ENCODE data around the gene MIF4GD. TPM values are rescaled to one million over a fixed set of nuclear protein-coding genes. Genes with fewer than 3 reads are reported as not detected.

The MIF4GD gene
- total RNA-seq, 1 experiment from 2014 or later, result 26.1 TPM

- Histone ChIP-seq H3K27ac (ENCODE audit: insufficient read length, low read depth, low read length) (no peak overlapping the region), H2AK5ac (ENCODE audit: insufficient read length, low read length) (no peak overlapping the region), H3K79me2 (ENCODE audit: insufficient read depth, low read length) (no peaks in the 10 kb centered on the region), H2BK12ac (ENCODE audit: insufficient read length, low read depth, low read length) (no peak overlapping the region), H3K18ac (ENCODE audit: insufficient read length, low read depth, low read length) (no peak overlapping the region), H3K9me3 (ENCODE audit: control insufficient read depth, low read depth, low read length) (no peaks in the 10 kb centered on the region), H4K91ac (ENCODE audit: insufficient read length, low read depth, low read length) (no peak overlapping the region), H4K5ac (ENCODE audit: insufficient read length, low read depth, low read length) (no peak overlapping the region), H3K23me2 (ENCODE audit: insufficient read length, low read depth, low read length, poor library complexity, severe bottlenecking) (no peaks in the 10 kb centered on the region), H3K79me1 (ENCODE audit: insufficient read depth, low read depth, low read length, poor library complexity, severe bottlenecking) (no peaks in the 10 kb centered on the region), H3K4ac (ENCODE audit: low read depth, low read length) (no peak overlapping the region), H2BK5ac (ENCODE audit: insufficient read length, low read length) (no peak overlapping the region), H3T11ph (ENCODE audit: low read length) (no peak overlapping the region), H4K20me1 (ENCODE audit: control insufficient read depth, insufficient read depth, insufficient read length) (no peaks in the 10 kb centered on the region), H3K14ac (ENCODE audit: insufficient read depth, low read length) (no peak overlapping the region), H4K8ac (replicated peaks; ENCODE audit: insufficient read length, low read depth, low read length) (no peak overlapping the region), H3K9ac (ENCODE audit: extremely low read depth, insufficient read length, low read length) (no peak overlapping the region), H3K4me1 (ENCODE audit: insufficient read depth, low read length) (no peaks in the 10 kb centered on the region), H3K4me2 (ENCODE audit: insufficient read depth, insufficient read length, low read length) (no peak overlapping the region), H3K56ac (ENCODE audit: insufficient read length, low read depth, low read length) (no peak overlapping the region), H2AFZ (ENCODE audit: low read length) (no peak overlapping the region), H2BK15ac (ENCODE audit: low read depth, low read length) (no peak overlapping the region), H3K27me3 (ENCODE audit: insufficient read depth, low read length) (no peaks in the 10 kb centered on the region), H2BK120ac (ENCODE audit: low read depth, low read length, poor library complexity, severe bottlenecking) (no peak overlapping the region), H2BK20ac (ENCODE audit: low read depth, low read length, poor library complexity, severe bottlenecking) (no peak overlapping the region), H3K23ac (ENCODE audit: insufficient read length, low read depth, low read length) (no peak overlapping the region)
- H3K9me3 Mint-ChIP-seq, result no peaks in the 10 kb centered on the region
- H3K36me3 Mint-ChIP-seq (ENCODE audit: insufficient read depth in 1 of 3, low read depth in 3 of 3), result peaks cover 42 to 90% (median 85%) of the 10 kb centered on the region in 3 experiments
- DNase-seq, result no peak
- no peak overlapping the region for H3K27ac Mint-ChIP-seq
- H3K4me1 Mint-ChIP-seq, result no peaks in the 10 kb centered on the region
- TF ChIP-seq CTCF (conservative IDR thresholded peaks at IDR 0.05), result no peak
- WGBS (ENCODE audit: extremely low coverage, insufficient read length, low lambda C conversion rate), result no CpG with 5 or more reads among the region's 5 CpGs
- no peak overlapping the region for H3K4me3 Mint-ChIP-seq
- no peaks in the 10 kb centered on the region for H3K27me3 Mint-ChIP-seq (ENCODE audit: low read depth)
Measured at GRCh38 chr17:75227729-75228128, 43.3 kb downstream of the MIF4GD start.

Measured in H9 (cell line).